ENCODE data around the gene FAM227B.

The FAM227B gene

DNA sequence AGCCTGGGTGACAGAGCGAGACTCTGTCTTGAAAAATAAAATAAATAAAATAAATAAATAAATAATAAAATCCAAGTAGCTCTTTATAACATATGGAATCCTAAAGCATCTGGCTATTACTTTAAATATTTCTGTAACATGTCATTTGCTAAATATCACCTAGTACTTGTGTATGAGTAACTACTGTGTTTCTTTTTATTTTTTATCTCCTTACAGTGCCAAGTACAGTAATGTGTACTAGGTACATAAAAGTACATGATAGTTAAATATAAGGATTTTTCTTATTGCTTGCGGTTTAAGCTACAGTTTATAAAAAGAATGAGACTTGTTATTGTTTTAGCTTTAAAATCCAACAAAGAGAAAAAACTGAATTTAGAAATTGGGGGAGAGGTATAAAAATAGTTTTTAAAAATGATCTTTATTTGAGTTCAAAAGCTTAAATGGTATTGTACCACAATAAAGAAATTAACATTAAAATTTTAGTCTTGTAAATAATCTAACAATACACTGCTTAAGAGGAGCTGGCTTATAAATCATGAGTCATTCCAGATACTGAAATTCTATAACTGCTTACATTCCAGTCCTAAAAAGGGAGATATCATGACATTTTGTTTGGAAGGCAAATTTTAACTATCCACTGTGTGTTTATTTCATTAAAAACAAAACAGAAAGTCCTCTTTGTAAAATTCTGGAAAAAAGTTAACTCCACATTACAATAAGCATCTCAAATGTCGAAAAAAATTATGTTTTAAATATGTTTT lies 124.4 kb downstream of the FAM227B start:
- H3K27me3 ChIP-seq (ENCODE audit: insufficient read depth, low read length) = no peaks in the 10 kb centered on the region
- H4K20me1 ChIP-seq (ENCODE audit: insufficient read depth, low read length) = no peaks in the 10 kb centered on the region
- no peaks in the 10 kb centered on the region for H3K79me2 ChIP-seq (ENCODE audit: insufficient read depth, low read length)
- no peak overlapping the region for H3K9ac ChIP-seq (ENCODE audit: low read length)
- H3K27ac ChIP-seq (ENCODE audit: low read depth, low read length, poor library complexity, severe bottlenecking) = no peak overlapping the region
- H3K9me2 ChIP-seq (ENCODE audit: low read depth, low read length) = no peaks in the 10 kb centered on the region
- no peak overlapping the region for H3K4me2 ChIP-seq (ENCODE audit: low read length)
- H3K4me1 ChIP-seq (ENCODE audit: insufficient read depth, low read length, severe bottlenecking) = no peaks in the 10 kb centered on the region
- H2AFZ ChIP-seq (ENCODE audit: low read length) = no peak overlapping the region
- TF ChIP-seq, protein P1, sequence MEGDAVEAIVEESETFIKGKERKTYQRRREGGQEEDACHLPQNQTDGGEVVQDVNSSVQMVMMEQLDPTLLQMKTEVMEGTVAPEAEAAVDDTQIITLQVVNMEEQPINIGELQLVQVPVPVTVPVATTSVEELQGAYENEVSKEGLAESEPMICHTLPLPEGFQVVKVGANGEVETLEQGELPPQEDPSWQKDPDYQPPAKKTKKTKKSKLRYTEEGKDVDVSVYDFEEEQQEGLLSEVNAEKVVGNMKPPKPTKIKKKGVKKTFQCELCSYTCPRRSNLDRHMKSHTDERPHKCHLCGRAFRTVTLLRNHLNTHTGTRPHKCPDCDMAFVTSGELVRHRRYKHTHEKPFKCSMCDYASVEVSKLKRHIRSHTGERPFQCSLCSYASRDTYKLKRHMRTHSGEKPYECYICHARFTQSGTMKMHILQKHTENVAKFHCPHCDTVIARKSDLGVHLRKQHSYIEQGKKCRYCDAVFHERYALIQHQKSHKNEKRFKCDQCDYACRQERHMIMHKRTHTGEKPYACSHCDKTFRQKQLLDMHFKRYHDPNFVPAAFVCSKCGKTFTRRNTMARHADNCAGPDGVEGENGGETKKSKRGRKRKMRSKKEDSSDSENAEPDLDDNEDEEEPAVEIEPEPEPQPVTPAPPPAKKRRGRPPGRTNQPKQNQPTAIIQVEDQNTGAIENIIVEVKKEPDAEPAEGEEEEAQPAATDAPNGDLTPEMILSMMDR (IDR thresholded peaks at IDR 0.05; ENCODE audit: low read length) = no peak
- TF ChIP-seq EZH2 (IDR thresholded peaks at IDR 0.05; ENCODE audit: borderline replicate concordance, low read length) = no peak
- H3K36me3 ChIP-seq (ENCODE audit: insufficient read depth, low read length) = no peaks in the 10 kb centered on the region
- no peaks in the 10 kb centered on the region for H3F3A ChIP-seq (ENCODE audit: insufficient read depth, low read length)
- no peak overlapping the region for H3K4me3 ChIP-seq (ENCODE audit: low read depth, low read length, poor library complexity, severe bottlenecking)
- no peaks in the 10 kb centered on the region for H3K9me3 ChIP-seq (ENCODE audit: low read length)

DNA sequence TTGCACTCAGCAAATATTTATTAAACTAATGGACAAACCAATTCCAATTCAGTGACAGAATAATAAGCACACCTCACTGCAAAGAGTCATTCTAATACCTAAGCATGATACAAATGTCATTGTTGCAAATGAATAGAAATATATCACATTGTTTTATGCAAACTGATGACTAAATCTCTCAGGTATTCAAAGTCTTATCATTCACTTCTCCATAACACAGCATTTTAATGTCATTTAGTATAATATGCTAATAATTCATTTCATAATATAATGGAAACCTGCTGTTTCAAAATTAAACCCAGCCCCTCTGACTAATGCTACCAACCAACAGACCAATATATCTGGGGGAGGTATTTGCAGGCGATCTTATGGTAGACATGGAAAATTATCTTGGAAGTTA lies 125.8 kb downstream of the FAM227B start:
- Histone ChIP-seq H2AFZ (ENCODE audit: low read length) (no peak overlapping the region), H3K4me2 (ENCODE audit: low read length) (no peak overlapping the region), H3K9me3 (ENCODE audit: low read length) (no peaks in the 10 kb centered on the region), H3K9me2 (ENCODE audit: low read depth, low read length) (no peaks in the 10 kb centered on the region), H3K4me1 (ENCODE audit: insufficient read depth, low read length, severe bottlenecking) (no peaks in the 10 kb centered on the region), H3K27ac (ENCODE audit: low read depth, low read length, poor library complexity, severe bottlenecking) (no peak overlapping the region), H3K36me3 (ENCODE audit: insufficient read depth, low read length) (no peaks in the 10 kb centered on the region), H3K4me3 (ENCODE audit: low read depth, low read length, poor library complexity, severe bottlenecking) (no peak overlapping the region), H3K79me2 (ENCODE audit: insufficient read depth, low read length) (no peaks in the 10 kb centered on the region), H4K20me1 (ENCODE audit: insufficient read depth, low read length) (no peaks in the 10 kb centered on the region), H3F3A (ENCODE audit: insufficient read depth, low read length) (no peaks in the 10 kb centered on the region), H3K9ac (ENCODE audit: low read length) (no peak overlapping the region), H3K27me3 (ENCODE audit: insufficient read depth, low read length) (no peaks in the 10 kb centered on the region)
- no peak for TF ChIP-seq EZH2 (IDR thresholded peaks at IDR 0.05; ENCODE audit: borderline replicate concordance, low read length)
- TF ChIP-seq, protein P1 (IDR thresholded peaks at IDR 0.05; ENCODE audit: low read length) = no peak

DNA sequence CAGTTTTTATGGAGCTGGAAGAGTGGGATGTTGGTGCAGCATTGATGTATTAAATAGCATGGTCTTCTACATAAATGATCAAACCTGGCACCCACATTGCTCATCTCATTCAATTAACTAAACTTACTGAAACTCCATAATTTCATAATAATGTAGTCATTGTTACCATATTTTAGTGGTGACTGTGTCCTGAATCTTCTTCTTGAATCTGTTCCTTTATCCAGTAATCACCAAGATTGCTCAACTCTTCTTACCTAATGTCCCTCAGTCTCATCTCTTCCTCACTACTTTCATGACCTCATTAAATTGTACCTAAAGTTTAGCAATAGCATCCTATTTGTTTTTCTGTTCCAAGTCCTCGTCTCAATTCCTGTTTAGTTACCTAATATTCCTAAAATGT lies 127.8 kb downstream of the FAM227B start:
- Histone ChIP-seq H3K27me3 (ENCODE audit: insufficient read depth, low read length) (no peaks in the 10 kb centered on the region), H3K9ac (ENCODE audit: low read length) (no peak overlapping the region), H3K9me3 (ENCODE audit: low read length) (no peaks in the 10 kb centered on the region), H3K4me1 (ENCODE audit: insufficient read depth, low read length, severe bottlenecking) (no peaks in the 10 kb centered on the region), H3F3A (ENCODE audit: insufficient read depth, low read length) (no peaks in the 10 kb centered on the region), H3K36me3 (ENCODE audit: insufficient read depth, low read length) (no peaks in the 10 kb centered on the region), H2AFZ (ENCODE audit: low read length) (no peak overlapping the region), H3K79me2 (ENCODE audit: insufficient read depth, low read length) (no peaks in the 10 kb centered on the region), H3K4me3 (ENCODE audit: low read depth, low read length, poor library complexity, severe bottlenecking) (no peak overlapping the region), H3K27ac (ENCODE audit: low read depth, low read length, poor library complexity, severe bottlenecking) (no peak overlapping the region), H3K4me2 (ENCODE audit: low read length) (no peak overlapping the region), H3K9me2 (ENCODE audit: low read depth, low read length) (no peaks in the 10 kb centered on the region), H4K20me1 (ENCODE audit: insufficient read depth, low read length) (no peaks in the 10 kb centered on the region)
- TF ChIP-seq, protein P1 (IDR thresholded peaks at IDR 0.05; ENCODE audit: low read length) = no peak
- no peak for TF ChIP-seq EZH2 (IDR thresholded peaks at IDR 0.05; ENCODE audit: borderline replicate concordance, low read length)

All from OCI-LY1 (cell line).